OCI-LY3 (cell line): ENCODE results near the gene PAX1.

Source experiments
- CTCF ChIP-seq: fragments of 200-600, 300-600 bp; sonication (generic); IDR thresholded peaks from 2 replicates; pipeline ENCODE4 v1.5.1; 2014; ENCODE audit warnings: antibody characterized with exemption, low read length, low read depth
- EZH2phosphoT487 ChIP-seq: fragments of 200-600 bp; shearing (Covaris generic); IDR thresholded peaks from 2 replicates; pipeline ENCODE4 v1.6.1; 2018; ENCODE audit warnings: antibody characterized with exemption, mixed run types, low read depth

DNA sequence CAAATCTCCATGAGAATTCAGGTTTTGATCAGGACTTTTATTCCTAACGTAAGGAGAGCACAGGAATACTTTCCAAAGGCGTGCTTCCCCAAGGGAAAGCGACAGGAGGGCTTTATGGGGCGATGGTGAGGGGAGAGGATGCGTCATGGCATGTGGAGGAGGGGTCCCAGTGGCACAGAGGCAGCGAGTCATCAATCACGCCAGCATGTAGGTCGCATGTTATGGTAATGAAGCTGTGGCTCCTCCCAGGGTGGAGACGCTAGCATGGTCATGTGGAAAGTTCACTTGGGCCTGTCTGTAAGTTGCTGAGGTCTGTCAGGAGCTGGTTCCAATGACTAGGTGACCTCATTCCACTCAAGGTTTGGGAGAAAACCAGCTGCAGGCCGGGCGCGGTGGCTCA is 35.3 kb upstream of the PAX1 start:
- no peak for TF ChIP-seq CTCF
- no peak for TF ChIP-seq EZH2phosphoT487
